Activated naive CD4-positive, alpha-beta T cell treated with anti-CD3 and anti-CD28 coated beads, Interleukin-2, amount 10 ng/mL, durations not matched to agents 5 hours and 36 hours (primary cell): ENCODE results near the gene INTS2. TPM values are rescaled to one million over a fixed set of nuclear protein-coding genes. Genes with fewer than 3 reads are reported as not detected.

Experiments used
- total RNA-seq, 2 experiments: library from RNA; stranded (reverse); gene quantifications; one replicate each; pipeline ENCODE4 v1.2.3, GENCODE V29; 2021

INTS2 gene
- total RNA-seq, result 10 to 100 TPM; 19.6 to 20.9 TPM

GRCh38 chr17:61927208-61928100 lies at the start of gene INTS2:
Gene INTS2 (minus strand): TSS chr17:61927982. CDS start chr17:61926644, 1,338 bp downstream.

GRCh38 chr17:61862975-61863800 lies 64.6 kb downstream of the INTS2 start, which contains the start of gene BRIP1:
Gene BRIP1 (minus strand): TSS chr17:61863528. CDS start chr17:61861539, 1,989 bp downstream.

Other genes starting within 250 kb of the INTS2 start
- 10 to 100 TPM; 16.8 to 18.5 TPM for gene BRIP1, start 64.5 kb downstream of the INTS2 start, total RNA-seq
- 10 to 100 TPM; 44.6 to 46.9 TPM for gene MED13, start 137.3 kb upstream of the INTS2 start, total RNA-seq